GM12864 (cell line): ENCODE data around the gene MAPK8IP2.
"Not testable (repeated sequence)": the region's sequence is repeated elsewhere in the genome, so short reads cannot be mapped to it uniquely, and the experiment has no call there.

Experiments used
- DNase-seq: peaks from one replicate; pipeline ENCODE4 v3.0.0-alpha.2; 2011; ENCODE audit warnings: low read depth
- H3K4me3 ChIP-seq: 2 replicates; pipeline ENCODE4 v1.5.1; 2011; ENCODE audit warnings: mild to moderate bottlenecking, low read depth, low read length, control low read depth
- TF ChIP-seq, protein P1 (sequence below): IDR thresholded peaks from 2 replicates; pipeline ENCODE4 v1.5.1; 2011; ENCODE audit warnings: low read depth, mild to moderate bottlenecking, moderate library complexity, low read length, control low read depth, inconsistent platforms; ENCODE audit errors: missing control alignments

MAPK8IP2 gene

DNA sequence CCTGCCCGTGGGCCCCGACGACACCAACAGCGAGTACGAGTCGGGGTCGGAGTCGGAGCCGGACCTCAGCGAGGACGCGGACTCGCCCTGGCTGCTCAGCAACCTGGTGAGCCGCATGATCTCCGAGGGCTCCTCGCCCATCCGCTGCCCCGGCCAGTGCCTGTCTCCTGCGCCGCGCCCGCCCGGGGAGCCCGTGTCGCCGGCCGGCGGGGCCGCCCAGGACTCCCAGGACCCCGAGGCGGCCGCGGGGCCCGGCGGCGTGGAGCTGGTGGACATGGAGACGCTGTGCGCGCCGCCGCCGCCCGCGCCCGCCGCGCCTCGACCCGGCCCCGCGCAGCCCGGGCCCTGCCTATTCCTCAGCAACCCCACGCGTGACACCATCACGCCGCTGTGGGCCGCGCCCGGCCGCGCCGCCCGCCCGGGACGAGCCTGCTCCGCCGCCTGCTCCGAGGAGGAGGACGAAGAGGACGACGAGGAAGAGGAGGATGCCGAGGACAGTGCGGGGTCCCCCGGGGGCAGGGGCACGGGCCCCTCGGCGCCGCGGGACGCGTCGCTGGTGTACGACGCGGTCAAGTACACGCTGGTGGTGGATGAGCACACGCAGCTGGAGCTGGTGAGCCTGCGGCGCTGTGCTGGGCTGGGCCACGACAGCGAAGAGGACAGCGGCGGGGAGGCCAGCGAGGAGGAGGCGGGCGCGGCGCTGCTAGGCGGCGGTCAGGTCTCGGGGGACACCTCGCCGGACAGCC is 3.8 kb downstream of the MAPK8IP2 start:
- no peak for DNase-seq
- H3K4me3 ChIP-seq, result no peak overlapping the region
- TF ChIP-seq, protein P1, sequence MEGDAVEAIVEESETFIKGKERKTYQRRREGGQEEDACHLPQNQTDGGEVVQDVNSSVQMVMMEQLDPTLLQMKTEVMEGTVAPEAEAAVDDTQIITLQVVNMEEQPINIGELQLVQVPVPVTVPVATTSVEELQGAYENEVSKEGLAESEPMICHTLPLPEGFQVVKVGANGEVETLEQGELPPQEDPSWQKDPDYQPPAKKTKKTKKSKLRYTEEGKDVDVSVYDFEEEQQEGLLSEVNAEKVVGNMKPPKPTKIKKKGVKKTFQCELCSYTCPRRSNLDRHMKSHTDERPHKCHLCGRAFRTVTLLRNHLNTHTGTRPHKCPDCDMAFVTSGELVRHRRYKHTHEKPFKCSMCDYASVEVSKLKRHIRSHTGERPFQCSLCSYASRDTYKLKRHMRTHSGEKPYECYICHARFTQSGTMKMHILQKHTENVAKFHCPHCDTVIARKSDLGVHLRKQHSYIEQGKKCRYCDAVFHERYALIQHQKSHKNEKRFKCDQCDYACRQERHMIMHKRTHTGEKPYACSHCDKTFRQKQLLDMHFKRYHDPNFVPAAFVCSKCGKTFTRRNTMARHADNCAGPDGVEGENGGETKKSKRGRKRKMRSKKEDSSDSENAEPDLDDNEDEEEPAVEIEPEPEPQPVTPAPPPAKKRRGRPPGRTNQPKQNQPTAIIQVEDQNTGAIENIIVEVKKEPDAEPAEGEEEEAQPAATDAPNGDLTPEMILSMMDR, result no peak

DNA sequence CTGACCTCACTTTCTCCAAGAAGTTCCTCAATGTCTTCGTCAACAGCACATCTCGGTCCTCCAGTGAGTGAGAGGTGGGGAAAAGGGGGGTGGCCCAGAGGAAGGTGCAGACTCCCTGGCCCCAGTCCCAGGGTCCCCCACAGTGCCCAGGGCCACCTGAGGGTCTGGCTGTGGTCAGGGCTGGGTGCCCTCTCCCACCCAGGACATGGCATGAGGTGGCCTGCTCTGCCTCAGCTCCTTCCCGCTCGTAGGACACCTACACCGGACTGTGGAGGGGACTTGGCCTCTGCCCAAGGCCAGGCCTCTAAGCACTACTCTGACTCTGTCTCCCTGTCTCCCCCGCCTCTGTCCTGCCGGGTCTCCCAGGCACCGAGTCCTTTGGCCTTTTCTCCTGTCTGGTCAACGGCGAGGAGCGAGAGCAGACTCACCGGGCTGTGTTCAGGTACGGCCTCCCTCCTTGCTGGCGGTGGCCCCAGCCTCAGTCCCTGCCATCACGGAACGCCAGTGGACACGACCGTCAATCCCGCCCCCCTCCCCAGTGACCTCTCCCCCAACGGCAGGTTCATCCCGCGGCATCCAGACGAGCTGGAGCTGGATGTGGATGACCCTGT is 4.5 kb downstream of the MAPK8IP2 start:
- H3K4me3 ChIP-seq, result no peak overlapping the region
- DNase-seq, result no peak
- TF ChIP-seq, protein P1, result no peak

DNA sequence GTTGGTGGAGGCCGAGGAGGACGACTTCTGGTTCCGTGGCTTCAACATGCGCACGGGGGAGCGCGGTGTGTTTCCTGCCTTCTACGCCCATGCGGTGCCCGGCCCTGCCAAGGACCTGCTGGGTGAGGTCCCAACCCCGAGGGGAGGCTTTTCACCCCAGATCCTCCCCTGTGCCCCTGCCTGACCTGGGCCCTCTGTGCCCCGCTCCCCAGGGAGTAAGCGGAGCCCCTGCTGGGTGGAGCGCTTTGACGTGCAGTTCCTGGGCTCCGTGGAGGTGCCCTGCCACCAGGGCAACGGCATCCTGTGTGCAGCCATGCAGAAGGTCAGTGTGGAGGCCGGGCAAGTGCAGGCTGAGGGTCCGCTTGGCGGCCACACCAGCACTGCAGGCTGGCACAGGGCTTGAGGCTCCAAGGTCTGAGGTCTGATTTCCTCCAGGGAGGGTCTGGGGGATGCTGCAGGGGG is 5.1 kb downstream of the MAPK8IP2 start:
- DNase-seq, result no peak

DNA sequence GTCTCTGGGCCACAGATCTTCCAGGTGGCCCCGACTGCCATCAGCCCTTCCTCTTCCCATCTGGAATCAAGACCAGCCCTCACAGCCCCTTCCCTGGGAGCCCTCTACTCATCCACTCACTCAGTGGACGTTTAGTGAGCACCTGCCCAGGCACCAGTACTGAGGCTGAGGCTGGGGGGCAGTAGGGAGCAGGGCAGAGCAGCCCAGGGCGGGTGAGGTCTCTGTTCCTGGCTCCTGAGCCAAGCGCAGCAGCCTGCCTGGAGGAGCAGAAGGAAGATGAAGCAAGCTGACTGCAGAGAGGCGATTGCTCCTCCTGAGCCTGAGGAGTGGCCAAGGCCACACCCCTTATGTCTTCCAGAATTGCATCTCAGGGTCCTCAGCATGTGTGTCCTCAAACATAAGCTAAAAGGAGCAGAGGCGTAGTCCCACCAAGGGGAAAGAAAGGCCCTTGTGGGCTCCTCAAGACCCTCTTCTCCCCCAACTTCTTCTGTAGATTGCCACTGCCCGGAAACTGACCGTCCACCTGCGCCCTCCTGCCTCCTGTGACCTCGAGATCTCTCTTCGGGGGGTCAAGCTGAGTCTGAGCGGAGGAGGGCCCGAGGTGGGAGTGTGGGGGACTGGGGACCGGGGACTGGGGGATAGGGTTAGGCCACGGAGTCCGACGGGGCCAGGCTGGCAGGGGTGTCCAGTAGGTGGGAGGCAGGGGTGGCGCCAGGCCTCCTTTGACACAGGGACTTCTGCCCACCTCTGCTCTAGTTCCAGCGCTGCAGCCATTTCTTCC is 5.8 kb downstream of the MAPK8IP2 start:
- no peak overlapping the region for H3K4me3 ChIP-seq
- TF ChIP-seq, protein P1, result peak; percentile 18
- no peak for DNase-seq

More for the DNA sequence above, 5.1 kb downstream of the MAPK8IP2 start:
- TF ChIP-seq, protein P1, result no peak
- no peak overlapping the region for H3K4me3 ChIP-seq

DNA sequence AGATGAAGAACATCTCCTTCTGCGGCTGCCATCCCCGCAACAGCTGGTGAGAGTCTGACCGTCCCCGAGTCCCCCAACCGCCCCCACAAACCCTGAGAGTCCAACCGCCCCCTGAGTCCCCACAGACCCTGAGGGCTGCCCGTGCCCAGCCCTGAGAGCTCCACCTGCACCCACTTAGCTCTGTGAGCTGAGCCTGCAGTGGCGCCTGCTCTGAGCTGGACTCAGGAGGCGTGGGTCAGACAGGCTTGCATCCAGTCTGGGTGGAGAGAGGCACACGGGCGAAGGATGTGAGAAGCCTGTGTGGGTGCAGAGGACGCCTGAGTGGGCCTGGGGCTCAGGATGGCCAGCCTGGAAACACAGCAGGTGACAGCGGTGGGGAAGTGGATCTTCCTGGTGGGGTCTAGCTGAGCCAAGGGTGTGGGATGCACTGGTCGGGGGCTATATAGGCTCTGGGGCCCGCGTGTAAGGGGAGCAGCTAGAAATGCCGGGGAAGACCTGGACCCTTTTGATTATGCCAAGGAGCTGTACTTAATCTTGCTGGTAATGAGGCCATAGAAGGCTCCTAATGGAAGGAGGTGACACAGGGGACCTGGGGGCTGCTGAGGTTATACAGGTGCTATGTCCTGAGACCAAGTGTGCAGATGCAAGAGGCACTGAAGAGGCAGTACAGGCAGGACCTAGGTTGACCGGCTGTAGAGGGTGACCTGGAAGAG is 6.5 kb downstream of the MAPK8IP2 start:
- H3K4me3 ChIP-seq, result no peak overlapping the region
- TF ChIP-seq, protein P1, result no peak
- no peak for DNase-seq

DNA sequence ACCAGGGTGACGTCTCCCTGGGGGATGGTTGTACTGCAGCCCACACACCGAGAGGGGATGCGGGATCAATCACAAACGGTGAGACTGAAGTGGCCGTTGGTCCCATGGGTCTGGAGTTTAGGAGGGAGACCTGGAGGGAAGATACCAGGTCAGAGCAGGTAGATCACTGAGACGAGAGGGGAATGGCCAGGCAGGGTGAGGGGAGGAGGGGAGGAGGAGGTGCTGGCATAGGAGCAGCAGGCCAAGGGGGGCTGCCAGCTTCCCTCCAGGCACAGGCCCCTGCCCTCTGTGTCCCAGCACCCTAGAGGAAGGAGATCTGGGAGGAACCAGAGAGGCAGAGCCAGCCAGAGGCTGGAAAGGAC is 7.0 kb downstream of the MAPK8IP2 start:
- no peak overlapping the region for H3K4me3 ChIP-seq
- TF ChIP-seq, protein P1, result no peak
- no peak for DNase-seq

DNA sequence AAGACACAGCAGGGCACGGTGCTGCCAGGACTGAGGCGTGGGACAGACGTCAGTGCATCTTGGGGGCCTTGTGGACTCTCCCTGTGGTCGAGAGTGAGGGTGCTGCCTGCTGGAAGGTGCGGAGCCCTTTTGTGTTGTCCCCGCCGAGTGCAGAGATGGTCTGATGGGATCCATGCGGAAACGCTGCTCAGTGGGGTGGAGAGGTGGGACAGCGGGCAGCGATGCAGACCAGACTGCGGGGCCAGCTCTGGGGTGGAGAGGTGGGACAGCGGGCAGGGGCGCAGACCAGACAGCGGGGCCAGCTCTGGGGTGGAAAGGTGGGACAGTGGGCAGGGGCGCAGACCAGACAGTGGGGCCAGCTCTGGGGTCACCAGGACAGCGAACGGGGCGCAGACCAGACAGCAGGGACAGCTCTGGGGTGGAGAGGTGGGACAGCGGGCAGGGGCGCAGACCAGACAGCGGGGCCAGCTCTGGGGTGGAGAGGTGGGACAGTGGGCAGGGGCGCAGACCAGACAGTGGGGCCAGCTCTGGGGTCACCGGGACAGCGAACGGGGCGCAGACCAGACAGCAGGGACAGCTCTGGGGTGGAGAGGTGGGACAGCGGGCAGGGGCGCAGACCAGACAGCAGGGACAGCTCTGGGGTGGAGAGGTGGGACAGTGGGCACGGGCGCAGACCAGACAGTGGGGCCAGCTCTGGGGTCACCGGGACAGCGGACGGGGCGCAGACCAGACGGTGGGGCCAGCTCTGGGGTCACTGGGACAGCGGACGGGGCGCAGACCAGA is 7.7 kb downstream of the MAPK8IP2 start:
- not testable (repeated sequence) for DNase-seq, H3K4me3 ChIP-seq
